HG03280 (cell line): Measurements from ENCODE around the gene NT5C1B.
"Not testable (repeated sequence)": the region's sequence is repeated elsewhere in the genome, so short reads cannot be mapped to it uniquely, and the experiment has no call there.

Experiments used
- ATAC-seq: cut with Tn5 transposase; IDR thresholded peaks from one replicate; pipeline ENCODE4 v1.9.1; 2021; ENCODE audit warnings: mild to moderate bottlenecking, moderate library complexity; ENCODE audit not compliant: unreplicated experiment

The NT5C1B gene

GRCh38 chr2:18589354-18589753 lies at the start of gene NT5C1B:
NT5C1B (minus strand) TSS chr2:18589569; CDS start chr2:18589468, 101 bp downstream.
- no peak for ATAC-seq

DNA sequence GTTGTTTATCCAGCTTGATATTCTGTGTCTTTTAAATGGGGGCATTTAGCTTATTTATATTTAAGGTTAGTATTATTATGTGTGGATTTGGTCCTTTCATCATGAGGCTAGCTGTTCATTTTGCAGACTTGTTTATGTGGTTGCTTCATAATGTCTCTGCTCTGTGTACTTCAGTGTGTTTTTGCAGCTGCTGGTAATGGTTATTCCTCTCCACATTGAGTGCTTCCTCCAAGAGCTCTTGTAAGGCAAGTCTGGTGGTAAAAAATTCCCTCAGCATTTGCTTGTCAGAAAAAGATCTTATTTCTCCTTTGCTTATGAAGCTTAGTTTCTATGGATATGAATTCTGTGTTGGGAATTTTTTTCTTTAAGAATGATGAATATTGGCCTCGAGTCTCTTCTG lies 47.8 kb upstream of the NT5C1B start:
- ATAC-seq = no peak

DNA sequence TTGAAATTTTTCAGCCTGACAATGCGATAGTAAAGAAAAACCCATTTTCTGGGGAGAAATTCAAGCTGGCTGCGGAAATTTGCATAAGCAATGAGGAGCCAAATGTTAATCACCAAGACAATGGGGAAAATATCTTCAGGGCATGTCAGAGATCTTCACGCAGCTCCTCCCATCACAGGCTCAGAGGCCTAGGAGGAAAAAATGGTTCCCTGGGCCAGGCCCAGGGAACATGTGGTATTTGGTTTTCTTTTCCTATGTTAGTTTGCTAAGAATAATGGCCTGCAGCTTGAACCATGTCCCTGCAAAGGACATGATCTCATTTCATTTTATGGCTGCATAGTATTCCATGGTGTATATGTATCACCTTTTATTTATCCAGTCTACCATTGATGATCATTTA lies 43.3 kb upstream of the NT5C1B start:
- not testable (repeated sequence) for ATAC-seq

GRCh38 chr2:18630941-18631340 lies 41.6 kb upstream of the NT5C1B start:
- no peak for ATAC-seq

DNA sequence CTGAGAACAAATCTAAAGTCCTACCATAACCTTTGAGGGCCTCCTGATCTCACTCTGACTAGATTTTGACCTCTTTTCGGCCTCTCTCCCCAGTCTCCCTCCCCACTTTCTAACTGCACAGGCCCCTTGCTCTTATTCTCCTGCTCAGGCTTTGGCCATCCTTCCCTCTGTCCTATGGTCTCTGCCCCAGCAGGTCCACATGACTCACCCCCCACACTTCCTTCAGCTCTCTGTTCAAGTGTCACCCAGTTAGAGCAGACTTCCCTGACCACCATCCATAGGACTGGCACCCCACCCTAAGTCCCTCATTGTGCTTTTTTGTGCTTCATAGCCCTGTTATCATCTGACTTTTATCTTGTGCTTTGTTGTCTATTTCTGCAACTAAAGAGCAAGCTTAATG lies 41.2 kb upstream of the NT5C1B start:
- ATAC-seq = no peak

GRCh38 chr2:18630101-18630500 lies 40.7 kb upstream of the NT5C1B start:
- ATAC-seq = no peak

- no peak for ATAC-seq
These were observed 37.7 kb upstream of the NT5C1B start for GRCh38 chr2:18626958-18627650.

GRCh38 chr2:18626256-18626668 lies 36.9 kb upstream of the NT5C1B start:
- ATAC-seq = no peak

- ATAC-seq = no peak
These were observed 36.2 kb upstream of the NT5C1B start for GRCh38 chr2:18625563-18625962.

DNA sequence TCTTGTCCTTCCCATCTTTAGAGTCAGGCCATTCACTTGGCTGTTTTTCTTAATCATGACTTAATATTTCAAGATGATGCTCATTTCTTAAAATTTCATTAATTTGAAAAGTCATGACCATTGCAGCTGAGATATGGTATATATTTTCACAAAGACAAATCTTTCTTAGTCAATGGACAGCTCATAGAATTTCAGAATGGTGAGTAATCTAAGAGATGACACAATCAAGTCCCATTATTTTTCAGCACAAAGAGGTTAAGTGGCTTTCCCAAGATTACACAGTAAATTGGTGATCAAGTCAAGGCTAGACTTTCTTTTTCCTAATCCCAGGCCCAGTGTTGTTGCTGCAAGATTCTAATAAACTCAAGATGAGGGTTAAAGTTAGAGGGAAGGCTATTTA lies 34.4 kb upstream of the NT5C1B start:
- ATAC-seq = no peak

DNA sequence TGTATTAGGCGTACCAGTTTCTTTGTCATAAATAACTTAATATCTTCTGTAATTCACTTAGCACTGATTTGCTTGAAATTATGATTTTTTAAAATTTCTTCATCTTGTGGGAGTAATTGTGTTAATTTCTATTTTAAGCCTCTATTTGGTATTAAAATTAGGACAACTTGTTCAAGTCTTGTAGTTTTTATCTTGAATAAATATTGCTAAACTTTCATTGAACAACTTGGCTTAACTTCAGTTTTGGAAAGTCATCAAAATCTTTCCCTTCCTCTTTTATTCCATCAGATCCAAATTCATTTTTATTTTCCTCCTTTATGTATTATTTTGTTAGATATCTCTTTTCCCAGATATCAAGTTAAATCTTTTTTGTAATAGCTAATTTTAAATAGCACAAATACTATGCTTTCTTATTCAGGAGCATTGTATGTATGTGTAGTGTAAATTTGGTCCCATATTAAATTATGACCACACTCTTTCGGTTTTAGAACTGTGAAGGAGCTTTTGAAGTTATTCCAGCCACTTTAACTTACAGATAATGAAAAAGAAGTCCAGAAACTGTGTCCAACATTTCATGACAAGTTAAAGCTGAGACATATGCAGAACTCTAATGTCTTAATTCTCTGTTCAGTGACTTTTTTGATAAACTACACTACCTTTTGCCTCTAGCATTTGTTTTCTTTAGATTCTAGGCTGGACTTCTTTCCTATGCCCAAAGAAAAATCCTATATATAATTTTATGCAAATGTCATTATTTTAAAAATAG lies 31.7 kb upstream of the NT5C1B start:
- ATAC-seq = no peak

DNA sequence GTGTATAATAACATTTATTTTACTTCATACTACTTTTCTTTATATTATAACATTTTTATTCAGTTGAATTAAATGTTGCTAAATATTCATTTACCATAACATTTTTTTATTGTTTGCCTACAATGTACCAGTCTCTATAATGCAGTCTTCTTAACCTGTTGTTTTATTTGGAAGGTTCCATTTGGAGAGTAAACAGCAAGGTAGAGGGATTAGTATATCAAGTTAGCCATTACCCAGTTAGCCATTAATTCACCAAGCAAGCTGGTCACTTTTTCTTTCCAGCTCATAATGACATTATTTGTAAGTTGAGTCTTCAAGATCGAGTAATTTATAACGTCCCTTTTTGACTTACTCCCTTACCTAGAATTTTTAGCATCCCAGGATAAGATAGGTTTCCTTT lies 29.7 kb upstream of the NT5C1B start:
- no peak for ATAC-seq

DNA sequence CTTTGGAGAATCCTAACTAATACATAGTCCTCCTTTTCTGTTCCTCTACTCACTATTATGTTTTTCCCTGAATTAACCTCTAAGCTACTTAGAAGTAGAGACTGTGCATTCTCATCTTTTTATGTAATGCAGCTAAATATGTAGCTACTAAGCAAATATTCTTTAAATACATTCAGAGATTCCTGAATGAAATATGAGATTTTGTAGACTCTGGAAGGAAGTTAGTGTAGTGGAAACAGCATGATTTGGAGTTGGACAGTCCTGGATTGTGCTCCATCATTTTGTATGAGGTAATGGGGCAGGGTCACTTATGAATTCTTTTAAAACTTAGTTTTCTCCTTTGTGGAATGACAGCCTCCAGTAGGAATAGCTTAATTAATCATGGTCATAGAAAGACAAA lies 24.7 kb upstream of the NT5C1B start:
- no peak for ATAC-seq

GRCh38 chr2:18612133-18612532 lies 22.8 kb upstream of the NT5C1B start:
- ATAC-seq = no peak

DNA sequence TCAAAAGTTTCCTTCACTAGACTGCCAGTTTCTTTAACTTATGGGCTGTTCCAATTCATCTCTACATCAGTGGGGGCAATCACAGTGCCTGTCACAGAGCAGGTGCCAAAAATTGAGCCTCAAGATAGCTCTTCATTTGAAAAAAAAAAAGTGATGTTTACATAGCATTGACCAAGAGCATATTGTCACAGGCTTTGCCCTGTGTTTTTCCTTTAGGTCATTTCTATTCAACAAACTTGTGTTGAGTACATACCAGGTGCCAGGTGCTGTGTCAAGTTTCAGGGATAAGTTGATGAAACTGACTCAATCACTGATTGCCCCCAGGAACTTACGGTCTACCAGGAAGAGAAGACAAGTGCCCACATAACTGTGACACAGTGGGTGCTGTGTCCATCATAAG lies 22.2 kb upstream of the NT5C1B start:
- ATAC-seq = no peak

GRCh38 chr2:18611184-18611583 lies 21.8 kb upstream of the NT5C1B start:
- no peak for ATAC-seq

GRCh38 chr2:18610651-18611050 lies 21.3 kb upstream of the NT5C1B start:
- no peak for ATAC-seq

GRCh38 chr2:18610090-18610489 lies 20.7 kb upstream of the NT5C1B start:
- no peak for ATAC-seq

DNA sequence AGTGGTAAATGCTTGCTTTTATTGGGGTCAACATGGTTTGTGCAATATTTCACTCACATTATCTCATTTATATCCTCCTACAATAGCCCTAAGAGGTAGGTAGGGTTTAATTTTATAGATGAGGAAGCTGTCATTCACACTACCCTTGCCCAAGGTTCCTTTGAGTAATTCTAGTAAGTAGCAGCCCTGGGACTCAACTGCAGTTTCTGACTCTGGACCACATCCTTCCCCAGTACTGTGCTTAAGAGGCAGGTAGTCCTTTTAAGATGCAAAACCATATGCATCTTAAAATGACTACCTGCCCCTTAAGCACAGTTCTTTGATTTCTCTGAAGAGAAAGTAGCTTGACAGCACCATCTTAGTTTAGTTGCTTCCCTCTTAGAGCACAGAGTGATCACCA lies 15.7 kb upstream of the NT5C1B start:
- no peak for ATAC-seq

DNA sequence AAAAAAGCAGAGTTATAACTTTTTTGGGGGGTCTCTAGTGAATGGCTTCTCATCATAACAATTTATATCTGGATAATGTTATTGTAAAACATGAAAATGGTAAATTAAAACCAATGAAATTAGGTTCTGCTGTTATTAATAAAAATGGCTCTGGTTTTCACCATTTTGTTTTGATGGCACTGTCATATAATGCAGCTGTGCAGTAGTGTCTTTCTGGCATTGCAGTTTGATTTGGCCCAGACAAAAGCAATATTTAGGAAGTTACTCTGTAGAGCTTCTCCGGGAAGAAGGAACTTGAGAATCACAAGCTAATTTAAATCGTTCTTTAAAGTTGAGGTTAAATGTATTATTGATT lies 15.1 kb upstream of the NT5C1B start:
- no peak for ATAC-seq

- no peak for ATAC-seq
These were observed 14.6 kb upstream of the NT5C1B start for GRCh38 chr2:18603854-18604530.

DNA sequence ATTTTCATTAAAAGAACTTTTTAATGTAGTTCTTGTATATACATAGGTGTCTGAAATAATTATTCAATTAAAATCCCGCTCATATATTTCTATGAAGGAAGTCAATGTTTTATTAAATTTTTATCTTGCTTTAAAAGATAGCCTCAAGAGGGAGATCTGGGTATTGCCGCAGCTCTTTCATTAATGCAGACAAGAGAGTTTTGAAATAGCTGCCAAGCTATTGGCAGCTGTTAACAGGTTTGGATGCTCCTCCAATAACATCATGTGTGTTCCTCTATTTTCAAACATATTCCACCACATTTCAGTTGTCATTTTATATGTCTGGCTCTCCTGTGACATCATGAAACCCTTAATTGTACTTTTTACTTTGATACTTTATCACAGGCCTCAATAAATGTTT lies 12.9 kb upstream of the NT5C1B start:
- ATAC-seq = no peak
